HG03469 (cell line): Measurements from ENCODE around the gene SCYGR7.
"Not testable (repeated sequence)": the region's sequence is repeated elsewhere in the genome, so short reads cannot be mapped to it uniquely, and the experiment has no call there.

Experiments
- ATAC-seq: cut with Tn5 transposase; IDR thresholded peaks from one replicate; pipeline ENCODE4 v1.9.1; 2021; ENCODE audit warnings: mild to moderate bottlenecking, moderate library complexity, moderate number of reproducible peaks; ENCODE audit not compliant: unreplicated experiment

SCYGR7 gene

DNA sequence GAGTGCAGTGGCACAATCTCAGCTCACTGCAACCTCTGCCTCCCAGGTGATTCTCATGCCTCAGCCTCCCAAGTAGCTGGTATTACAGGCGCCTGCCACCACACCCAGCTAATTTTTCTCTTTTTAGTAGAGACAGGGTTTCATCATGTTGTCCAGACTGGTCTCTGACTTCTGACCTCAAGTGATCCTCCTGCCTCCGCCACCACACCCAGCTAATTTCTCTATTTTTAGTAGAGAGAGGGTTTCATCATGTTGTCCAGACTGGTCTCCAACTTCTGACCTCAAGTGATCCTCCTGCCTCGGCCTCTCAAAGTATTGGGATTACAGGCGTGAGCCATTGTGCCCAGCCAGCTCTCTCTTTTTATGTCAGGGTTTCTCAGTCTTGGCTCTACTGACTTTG, 28.1 kb downstream of the SCYGR7 start:
- not testable (repeated sequence) for ATAC-seq

DNA sequence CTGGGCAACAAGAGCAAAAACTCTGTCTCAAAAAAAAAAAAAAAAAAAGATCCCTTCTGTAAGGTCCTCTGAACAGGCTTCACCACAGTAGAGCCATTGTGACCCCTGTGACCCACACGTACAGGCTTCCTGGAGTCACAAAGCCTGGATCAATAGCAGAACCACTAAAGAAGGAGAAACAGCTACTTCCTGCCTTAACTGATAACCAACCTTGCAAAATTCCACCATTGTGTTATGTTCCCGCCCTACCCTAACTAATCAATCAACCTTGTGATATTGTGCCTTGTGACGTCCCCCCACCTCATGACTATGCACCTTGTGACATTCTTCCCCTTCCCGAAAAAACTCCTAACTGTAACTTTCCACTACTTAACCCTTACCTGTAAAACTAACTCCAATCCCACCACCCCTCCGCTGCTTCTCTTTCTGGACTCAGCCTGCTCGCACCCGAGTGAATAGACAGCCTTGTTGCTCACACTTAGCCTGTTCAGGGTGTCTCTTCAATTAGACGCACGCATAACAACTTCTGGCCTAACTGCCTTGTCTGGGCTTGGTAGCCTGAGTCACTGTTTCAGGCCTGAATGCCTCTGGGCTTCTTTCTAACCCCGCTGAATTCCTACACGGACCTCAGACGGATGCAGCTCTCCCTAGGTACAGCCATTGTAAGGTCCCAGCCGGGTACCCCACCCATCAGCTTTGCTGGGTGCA, 31.4 kb downstream of the SCYGR7 start:
- no peak for ATAC-seq

GRCh38 chr2:227761740-227762476, 33.8 kb downstream of the SCYGR7 start:
- ATAC-seq = no peak

GRCh38 chr2:227765788-227766372, 37.7 kb downstream of the SCYGR7 start:
- no peak for ATAC-seq

DNA sequence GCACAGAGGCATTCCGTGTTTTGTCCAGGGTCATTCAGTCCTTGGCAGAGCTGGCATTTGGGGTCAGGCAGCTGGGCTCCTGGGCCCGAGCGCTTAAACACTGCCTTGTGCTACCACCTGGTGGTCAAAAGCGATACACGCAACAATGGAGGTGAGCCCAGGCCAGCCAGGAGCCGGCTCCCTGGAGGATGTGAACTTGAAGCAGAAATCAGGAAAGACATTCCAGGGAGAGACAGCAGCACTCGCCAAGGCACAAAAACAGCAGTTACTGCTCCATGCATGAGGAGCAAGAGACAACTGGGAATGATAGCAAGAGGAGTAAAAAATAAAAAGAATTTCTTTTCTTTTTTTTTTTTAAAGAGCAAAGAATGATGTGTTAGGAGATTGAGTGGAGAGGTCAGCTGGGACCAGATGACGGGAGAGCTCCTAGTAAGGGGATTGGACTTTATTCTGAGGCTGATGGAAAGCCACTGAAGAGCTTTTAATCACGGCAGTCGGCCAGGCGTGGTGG, 38.3 kb downstream of the SCYGR7 start:
- ATAC-seq = peak; percentile 98

- ATAC-seq = no peak
These were observed 39.7 kb downstream of the SCYGR7 start for GRCh38 chr2:227767830-227768229.

DNA sequence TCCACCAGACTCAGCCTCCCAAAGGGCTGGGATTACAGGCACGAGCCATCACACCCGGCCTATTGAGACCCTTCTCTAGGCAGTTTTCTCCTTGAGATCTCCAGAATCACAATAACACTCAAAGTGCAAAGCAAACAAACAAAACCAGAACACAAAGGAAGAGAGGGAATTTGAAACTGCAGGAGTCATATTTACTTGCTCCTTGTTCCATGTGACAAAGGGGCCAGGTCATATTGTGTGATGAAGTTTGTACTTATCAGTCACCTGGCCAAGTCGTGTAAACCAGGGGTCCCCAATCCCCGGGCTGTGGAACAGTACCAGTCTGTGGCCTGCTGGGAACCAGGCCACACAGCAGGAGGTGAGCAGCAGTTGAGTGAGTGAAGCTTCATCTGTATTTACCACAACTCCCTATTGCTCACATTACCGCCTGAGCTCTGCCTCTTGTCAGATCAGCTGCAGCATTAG, 44.1 kb downstream of the SCYGR7 start:
- no peak for ATAC-seq

DNA sequence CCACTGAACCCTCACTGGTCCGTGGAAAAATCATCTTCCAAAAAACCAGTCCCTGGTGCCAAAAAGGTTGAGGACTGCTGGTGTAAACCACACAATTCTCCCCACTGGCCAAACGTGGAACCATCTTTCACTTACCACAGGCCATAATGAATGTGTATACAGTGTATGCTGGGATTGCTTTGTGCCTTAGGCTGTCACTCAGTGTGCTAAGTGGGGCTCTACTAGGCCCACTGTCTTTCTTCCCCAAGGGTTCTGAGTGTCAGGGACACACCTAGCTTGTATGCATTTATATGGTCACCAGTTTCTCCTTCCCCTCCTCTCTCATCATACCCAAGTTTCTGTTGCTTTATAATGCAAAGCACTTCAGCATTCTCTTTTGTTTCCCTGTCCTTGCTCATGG, 44.8 kb downstream of the SCYGR7 start:
- ATAC-seq = no peak

GRCh38 chr2:227774011-227774624, 46.0 kb downstream of the SCYGR7 start:
- ATAC-seq = no peak

- ATAC-seq = no peak
These were observed 47.0 kb downstream of the SCYGR7 start for GRCh38 chr2:227774895-227775842.
